Cardiac fibroblast (primary cell): Measurements from ENCODE around the gene TNK2.

Experiments used
- DNase-seq, 2 donors: peaks; one replicate each; pipeline versions ENCODE4 v3.0.0 to v3.0.0-alpha.2; 2010; ENCODE audit warnings: low read depth in 2 of 2
- H3K4me3 ChIP-seq, 2 donors: replicated peaks in 1 of 2; 1 replicate in 1 of 2; 2 replicates in 1 of 2; pipeline ENCODE4 v1.5.1; 2011; ENCODE audit warnings: low read depth in 2 of 2, low read length in 2 of 2, mild to moderate bottlenecking in 2 of 2, moderate library complexity in 1 of 2
- TF ChIP-seq, protein P1 (sequence below): IDR thresholded peaks from one replicate; pipeline ENCODE4 v1.5.1; 2011; ENCODE audit warnings: low read depth, mild to moderate bottlenecking, low read length, inconsistent platforms

Gene TNK2

DNA sequence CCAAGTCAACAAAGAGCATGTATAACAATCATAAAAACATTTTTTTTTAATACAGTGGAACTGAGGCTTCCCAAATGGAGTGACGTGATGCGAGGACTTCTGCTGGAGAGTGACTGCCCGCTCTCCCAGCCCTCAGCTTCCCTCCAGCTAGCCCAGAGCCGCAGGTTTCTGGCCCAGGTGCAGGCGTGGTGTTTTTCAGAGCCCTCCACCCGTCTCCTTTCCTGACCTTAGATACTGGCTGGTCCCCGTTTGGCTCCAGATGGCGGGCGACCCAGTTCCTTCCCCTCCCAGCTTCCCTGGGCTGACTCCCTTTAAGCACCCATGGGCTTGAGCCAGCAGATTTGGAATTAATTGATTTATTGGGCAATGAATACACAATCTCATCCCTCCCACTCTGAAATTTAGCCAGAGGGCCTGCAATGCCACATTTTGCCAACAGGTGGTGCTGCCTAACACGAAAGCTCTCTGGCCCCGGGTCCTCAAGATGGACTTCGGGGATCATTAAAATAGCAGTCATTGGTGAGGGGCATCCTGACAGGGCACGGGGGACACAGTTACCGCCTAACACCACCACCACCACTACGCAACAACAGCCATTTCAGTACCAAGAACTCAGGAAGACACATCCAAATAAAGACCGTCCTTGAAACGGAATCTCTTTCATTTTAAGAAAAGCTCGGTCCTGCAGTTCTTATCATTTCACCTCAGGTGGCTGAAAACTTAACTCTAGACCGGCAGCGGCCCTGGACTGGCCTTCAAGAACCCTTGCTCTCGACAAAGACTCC lies 49.1 kb downstream of the TNK2 start:
- TF ChIP-seq, protein P1, sequence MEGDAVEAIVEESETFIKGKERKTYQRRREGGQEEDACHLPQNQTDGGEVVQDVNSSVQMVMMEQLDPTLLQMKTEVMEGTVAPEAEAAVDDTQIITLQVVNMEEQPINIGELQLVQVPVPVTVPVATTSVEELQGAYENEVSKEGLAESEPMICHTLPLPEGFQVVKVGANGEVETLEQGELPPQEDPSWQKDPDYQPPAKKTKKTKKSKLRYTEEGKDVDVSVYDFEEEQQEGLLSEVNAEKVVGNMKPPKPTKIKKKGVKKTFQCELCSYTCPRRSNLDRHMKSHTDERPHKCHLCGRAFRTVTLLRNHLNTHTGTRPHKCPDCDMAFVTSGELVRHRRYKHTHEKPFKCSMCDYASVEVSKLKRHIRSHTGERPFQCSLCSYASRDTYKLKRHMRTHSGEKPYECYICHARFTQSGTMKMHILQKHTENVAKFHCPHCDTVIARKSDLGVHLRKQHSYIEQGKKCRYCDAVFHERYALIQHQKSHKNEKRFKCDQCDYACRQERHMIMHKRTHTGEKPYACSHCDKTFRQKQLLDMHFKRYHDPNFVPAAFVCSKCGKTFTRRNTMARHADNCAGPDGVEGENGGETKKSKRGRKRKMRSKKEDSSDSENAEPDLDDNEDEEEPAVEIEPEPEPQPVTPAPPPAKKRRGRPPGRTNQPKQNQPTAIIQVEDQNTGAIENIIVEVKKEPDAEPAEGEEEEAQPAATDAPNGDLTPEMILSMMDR, result peak; percentile 97
- H3K4me3 ChIP-seq, result no peak overlapping the region
- peak; percentile 68 to 74 for DNase-seq

DNA sequence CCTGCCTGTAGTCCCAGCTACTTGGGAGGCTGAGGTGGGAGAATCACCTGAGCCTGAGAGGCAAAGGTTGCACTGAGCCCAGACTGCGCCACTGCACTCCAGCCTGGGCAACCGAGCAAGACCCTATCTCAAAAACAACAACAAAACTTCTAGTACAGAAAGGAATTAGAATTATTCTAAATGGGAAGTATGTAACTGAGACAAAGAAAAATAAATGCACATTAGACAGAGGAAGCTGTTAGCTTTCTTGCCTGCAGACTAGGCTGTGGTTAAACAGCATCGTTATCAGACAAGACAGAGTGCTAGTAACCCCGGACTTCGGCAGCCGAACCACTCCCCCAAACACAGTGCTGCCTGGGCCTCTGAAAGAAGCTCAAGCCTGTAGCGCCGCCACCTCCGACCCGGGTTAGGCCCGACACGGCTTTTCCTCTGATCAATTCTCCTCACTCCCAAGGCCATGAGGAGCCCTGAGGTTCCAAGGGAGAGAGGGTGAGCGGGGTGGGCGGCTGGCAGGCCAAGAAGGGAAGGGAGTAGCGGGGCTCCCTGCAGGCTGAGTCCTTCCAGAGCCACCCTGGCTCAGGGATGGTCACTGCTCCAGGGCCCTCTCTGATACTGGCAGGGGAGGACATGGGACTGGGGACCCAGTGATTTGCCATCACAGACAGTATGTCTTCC lies 51.8 kb downstream of the TNK2 start:
- no peak for DNase-seq
- no peak overlapping the region for H3K4me3 ChIP-seq
- TF ChIP-seq, protein P1, result no peak

DNA sequence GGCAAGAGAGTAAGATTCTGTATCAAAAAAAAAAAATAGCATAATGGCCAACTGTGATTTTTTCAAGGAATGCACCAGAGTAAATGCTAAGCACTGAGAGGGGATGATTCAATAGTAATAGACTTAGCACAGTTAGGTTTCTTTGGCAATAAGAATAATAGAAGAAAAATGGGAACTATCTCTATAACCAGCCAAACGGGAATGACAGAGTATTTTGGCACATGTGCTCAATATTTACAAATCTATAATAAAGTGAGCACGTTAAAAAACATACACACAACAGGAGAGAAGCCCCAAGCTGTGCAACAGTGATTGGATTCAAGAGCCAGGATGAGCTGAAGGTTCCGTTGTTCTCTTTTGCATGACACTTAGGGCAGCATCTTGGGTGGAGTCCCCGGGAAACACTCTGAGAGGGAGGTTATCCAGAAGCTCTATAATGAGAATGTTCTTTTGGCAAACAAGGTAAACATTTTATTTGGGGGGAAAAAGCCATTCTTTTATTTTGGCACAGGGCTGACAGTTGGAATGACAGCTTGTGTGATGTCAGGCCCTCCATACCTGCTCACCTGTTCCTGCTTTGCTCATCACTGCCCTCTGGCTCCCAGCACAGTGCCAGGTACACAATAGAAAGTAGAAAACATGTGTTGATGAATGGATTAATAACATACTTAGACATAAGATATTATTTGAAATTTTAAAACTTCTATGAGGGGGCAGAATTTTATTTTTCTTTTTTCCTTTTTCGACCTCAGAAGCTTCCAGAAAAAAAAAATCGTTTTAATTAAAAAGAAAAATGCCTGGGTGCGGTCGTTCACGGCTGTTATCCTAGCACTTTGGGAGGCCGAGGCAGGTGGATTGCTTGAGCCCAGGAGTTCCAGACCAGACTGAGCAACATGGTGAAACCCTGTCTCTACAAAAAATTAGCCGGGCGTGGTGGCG lies 52.6 kb downstream of the TNK2 start:
- TF ChIP-seq, protein P1, result no peak
- DNase-seq, result no peak
- no peak overlapping the region for H3K4me3 ChIP-seq

DNA sequence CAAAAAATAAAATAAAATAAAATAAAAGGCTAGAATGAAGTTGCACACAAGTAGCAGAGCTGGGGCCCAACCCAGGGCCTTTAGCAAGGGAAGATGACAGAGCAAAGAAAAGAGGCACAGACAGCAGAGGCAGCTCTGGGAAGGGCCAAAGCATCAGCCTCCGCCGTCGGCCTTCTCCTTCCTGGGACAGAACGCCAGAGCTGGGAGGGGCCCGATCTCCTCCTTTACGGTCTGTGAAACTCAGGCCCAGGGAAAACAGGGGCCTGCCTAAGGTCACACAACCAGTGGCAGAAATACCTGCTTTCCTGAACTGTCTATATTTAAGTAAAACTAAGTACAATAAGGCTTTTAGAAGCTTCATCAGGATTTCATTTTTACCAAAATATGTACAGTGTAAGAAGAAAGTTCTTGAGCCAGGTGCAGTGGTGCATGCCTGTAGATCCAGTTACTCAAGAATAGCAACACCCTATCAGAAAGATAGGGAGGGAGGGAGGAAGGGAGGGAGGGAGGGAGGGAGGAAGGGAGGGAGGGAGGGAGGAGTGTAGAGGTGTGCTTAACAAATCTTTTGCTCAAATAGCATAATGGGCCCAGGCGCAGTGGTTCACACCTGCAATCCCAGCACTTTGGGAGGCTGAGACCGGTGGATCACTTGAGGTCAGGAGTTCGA lies 53.6 kb downstream of the TNK2 start:
- TF ChIP-seq, protein P1, result no peak
- no peak for DNase-seq
- H3K4me3 ChIP-seq, result no peak overlapping the region

DNA sequence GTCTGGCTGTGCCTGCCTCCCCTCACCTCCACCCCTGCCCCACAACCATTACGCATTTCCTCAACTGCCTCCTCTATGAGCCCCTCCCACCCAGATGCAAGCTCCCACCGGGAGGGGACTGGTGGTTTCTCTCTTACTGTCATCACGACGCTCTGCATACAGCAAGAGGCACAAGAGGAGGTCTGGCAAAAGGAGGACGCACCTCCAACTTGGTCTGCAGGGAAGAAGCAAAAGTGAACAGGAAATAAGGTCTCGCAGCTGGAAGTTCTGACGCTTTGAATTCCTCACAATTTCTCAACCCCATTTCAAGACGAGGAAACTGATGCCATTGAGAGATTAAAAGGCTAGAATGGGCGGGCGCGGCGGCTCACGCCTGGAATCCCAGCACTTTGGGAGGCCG lies 54.4 kb downstream of the TNK2 start:
- TF ChIP-seq, protein P1, result no peak
- no peak overlapping the region for H3K4me3 ChIP-seq
- no peak for DNase-seq

DNA sequence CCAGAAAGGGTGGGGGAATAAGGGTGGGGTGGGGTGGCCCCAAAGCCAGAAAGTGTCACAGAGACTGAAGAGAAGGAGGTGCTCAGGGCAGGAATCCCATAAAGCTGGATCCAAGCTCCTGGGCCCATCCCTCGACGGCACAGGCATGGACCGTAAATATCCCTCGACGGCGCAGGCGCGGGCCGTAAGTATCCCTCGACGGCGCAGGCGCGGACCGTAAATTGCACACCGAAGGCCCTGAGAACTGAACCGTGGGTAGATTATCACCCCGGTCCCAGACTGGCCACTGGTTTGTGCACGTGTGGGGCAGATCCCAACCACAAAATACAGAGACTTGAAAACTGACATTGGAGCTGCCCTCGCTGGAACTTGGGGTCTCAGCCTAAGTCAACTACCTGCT lies 55.3 kb downstream of the TNK2 start:
- H3K4me3 ChIP-seq, result no peak overlapping the region
- TF ChIP-seq, protein P1, result no peak
- no peak for DNase-seq
